ENCODE data around the gene AHCYL2.
"Not testable (repeated sequence)": the region's sequence is repeated elsewhere in the genome, so short reads cannot be mapped to it uniquely, and the experiment has no call there.

The AHCYL2 gene

DNA sequence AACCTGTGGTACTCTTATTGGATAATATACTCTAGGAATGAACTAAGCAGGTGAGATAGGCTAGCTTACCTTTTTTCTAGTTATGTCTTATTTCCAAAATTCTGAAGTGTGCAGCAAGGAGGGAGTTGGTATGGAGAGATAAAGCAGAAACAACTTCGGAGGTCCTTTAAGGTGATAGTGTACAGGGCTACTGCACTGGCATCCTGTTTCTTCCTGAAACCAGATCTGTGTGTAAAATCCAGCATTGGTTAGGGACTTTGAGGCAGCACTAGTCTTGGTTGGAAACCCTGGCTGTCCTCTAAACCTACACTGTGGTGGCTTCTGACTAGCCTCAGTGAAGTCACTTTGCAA, 142.5 kb downstream of the AHCYL2 start:
- TF ChIP-seq, protein P1, sequence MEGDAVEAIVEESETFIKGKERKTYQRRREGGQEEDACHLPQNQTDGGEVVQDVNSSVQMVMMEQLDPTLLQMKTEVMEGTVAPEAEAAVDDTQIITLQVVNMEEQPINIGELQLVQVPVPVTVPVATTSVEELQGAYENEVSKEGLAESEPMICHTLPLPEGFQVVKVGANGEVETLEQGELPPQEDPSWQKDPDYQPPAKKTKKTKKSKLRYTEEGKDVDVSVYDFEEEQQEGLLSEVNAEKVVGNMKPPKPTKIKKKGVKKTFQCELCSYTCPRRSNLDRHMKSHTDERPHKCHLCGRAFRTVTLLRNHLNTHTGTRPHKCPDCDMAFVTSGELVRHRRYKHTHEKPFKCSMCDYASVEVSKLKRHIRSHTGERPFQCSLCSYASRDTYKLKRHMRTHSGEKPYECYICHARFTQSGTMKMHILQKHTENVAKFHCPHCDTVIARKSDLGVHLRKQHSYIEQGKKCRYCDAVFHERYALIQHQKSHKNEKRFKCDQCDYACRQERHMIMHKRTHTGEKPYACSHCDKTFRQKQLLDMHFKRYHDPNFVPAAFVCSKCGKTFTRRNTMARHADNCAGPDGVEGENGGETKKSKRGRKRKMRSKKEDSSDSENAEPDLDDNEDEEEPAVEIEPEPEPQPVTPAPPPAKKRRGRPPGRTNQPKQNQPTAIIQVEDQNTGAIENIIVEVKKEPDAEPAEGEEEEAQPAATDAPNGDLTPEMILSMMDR (IDR thresholded peaks at IDR 0.05; ENCODE audit: low read depth, low read length) = no peak
- no peak for DNase-seq (ENCODE audit: low read depth, low spot score)
- H3K4me3 ChIP-seq (ENCODE audit: low read depth, low read length) = no peak overlapping the region
- in situ Hi-C loops (cut with HindIII; ENCODE audit: low sequenced_read_pairs) = no loop called here

DNA sequence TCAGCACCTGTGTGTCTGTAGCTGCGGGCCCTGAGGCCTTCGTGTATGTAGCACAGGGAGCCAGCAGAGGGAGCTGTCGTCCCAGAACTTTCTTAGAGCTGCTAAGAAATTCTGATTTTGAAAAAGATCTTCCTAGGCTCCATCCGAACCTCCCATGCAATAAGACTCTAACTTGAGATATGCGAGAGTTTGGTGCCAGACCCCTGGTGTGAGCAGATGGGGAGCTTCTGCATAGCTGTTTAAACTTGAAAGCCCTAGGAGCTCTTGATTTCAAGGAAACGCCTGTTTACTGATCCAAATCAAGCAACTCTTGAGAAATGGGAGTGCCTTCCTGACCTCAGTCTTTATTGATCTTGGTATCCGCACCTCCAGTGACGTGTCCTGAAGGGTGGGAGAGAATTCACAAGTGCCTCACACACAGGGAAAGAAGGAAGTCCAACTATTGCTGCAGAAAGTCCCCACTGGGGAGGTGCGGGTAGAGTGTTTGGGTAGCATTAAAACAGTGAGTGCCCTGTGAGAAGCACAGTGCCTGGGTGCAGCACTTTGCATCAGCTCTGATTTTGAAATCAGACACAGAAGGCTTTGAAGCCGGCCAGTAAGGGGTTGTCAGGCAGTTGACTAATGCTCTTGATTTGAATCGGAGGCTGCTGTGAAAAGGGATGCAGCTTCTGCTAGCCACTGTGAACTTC, 143.0 kb downstream of the AHCYL2 start:
- in situ Hi-C loops (cut with HindIII; ENCODE audit: low sequenced_read_pairs) = no loop called here
- no peak overlapping the region for H3K4me3 ChIP-seq (ENCODE audit: low read depth, low read length)
- TF ChIP-seq, protein P1 (IDR thresholded peaks at IDR 0.05; ENCODE audit: low read depth, low read length) = peak; percentile 91
- peak; percentile 78 for DNase-seq (ENCODE audit: low read depth, low spot score)

DNA sequence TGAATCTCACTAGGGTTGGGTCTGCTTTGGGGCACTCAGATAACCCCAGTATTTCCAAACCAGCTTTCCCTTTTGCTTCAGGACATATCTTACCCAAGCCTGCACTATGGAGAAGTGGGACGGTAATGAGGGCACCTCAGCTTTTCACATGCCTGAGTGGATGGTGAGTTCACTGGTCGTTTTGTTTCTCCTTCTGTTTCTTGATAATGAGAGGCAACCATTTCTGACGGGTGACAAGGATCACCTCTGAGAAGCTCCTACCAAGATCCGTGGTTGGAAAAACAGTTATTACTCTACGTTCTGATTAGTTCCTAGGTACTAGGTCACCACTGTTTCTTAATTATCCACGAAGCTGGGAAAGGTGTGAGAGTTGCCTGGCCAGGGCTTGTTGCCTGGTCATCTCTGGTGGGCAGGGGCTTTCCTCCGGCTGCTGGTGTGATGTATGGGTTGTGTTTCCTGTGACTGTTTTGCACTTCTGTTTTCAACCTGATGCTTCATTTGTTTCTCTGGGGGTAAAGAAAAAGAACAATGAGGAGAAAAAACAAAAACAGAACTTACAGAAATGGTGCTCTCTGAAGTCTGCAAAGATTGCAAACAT, 143.7 kb downstream of the AHCYL2 start:
- in situ Hi-C loops (cut with HindIII; ENCODE audit: low sequenced_read_pairs) = no loop called here
- TF ChIP-seq, protein P1 (IDR thresholded peaks at IDR 0.05; ENCODE audit: low read depth, low read length) = no peak
- no peak for DNase-seq (ENCODE audit: low read depth, low spot score)

DNA sequence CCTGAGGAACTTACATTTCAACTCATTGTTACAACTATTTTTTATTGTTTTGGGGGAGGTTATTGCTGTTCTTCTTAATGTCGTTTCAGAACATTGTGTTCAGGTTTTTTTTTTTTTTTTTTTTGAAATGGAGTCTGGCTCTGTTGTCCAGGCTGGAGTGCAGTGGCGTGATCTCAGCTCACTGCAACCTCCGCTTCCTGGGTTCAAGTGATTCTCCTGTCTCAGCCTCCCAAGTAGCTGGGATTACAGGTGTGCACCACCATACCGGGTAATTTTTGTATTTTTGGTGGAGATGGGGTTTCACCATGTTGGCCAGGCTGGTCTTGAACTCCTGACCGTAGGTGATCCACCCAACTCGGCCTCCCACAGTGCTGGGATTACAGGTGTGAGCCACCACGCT, 144.6 kb downstream of the AHCYL2 start:
- DNase-seq (ENCODE audit: low read depth, low spot score); in situ Hi-C loops (cut with HindIII; ENCODE audit: low sequenced_read_pairs); H3K4me3 ChIP-seq (ENCODE audit: low read depth, low read length): not testable (repeated sequence)

More for the DNA sequence above, 143.7 kb downstream of the AHCYL2 start:
- no peak overlapping the region for H3K4me3 ChIP-seq (ENCODE audit: low read depth, low read length)

DNA sequence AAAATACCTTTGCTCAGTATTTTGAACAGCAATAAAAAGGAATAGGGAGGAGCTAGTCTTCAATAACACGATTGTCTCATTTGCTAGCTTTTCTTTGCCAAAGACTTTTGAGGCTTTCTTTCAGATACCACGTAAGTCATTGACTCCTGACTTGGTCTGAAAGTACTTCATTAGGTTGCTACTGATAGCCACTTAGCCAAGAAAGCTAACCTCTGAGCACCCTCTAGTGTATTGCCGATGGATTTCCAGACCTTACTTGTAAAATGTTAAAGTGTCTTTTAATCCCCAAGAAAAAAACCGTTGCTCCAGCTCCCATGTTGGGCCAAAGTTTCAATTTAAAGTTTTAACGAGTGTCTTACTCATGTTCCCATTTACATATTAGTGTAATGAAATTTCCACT, 146.0 kb downstream of the AHCYL2 start:
- in situ Hi-C loops (cut with HindIII; ENCODE audit: low sequenced_read_pairs) = no loop called here
- TF ChIP-seq, protein P1 (IDR thresholded peaks at IDR 0.05; ENCODE audit: low read depth, low read length) = no peak

DNA sequence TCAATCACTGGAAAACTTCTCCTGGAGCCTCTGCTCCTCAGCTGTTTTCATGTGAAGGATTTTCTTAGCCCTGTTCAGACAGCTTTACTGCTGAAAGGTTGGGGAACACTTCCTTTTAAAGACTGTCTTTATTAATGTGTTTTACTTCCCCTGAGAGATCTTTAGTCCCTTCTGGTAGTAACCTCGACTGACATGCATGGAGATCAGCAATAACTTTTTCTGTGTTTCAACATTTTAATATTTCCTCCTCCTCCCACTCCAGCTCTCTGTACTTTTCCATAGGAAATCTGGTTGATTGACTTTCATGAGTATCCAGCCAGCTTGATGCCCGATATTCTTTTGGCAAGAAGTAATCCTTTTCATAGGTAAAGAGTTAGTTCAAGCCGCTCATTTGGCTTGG, 146.7 kb downstream of the AHCYL2 start:
- no peak overlapping the region for H3K4me3 ChIP-seq (ENCODE audit: low read depth, low read length)
- no peak for DNase-seq (ENCODE audit: low read depth, low spot score)
- TF ChIP-seq, protein P1 (IDR thresholded peaks at IDR 0.05; ENCODE audit: low read depth, low read length) = no peak
- in situ Hi-C loops (cut with HindIII; ENCODE audit: low sequenced_read_pairs) = no loop called here

More for the DNA sequence above, 146.0 kb downstream of the AHCYL2 start:
- DNase-seq (ENCODE audit: low read depth, low spot score) = no peak
- no peak overlapping the region for H3K4me3 ChIP-seq (ENCODE audit: low read depth, low read length)

DNA sequence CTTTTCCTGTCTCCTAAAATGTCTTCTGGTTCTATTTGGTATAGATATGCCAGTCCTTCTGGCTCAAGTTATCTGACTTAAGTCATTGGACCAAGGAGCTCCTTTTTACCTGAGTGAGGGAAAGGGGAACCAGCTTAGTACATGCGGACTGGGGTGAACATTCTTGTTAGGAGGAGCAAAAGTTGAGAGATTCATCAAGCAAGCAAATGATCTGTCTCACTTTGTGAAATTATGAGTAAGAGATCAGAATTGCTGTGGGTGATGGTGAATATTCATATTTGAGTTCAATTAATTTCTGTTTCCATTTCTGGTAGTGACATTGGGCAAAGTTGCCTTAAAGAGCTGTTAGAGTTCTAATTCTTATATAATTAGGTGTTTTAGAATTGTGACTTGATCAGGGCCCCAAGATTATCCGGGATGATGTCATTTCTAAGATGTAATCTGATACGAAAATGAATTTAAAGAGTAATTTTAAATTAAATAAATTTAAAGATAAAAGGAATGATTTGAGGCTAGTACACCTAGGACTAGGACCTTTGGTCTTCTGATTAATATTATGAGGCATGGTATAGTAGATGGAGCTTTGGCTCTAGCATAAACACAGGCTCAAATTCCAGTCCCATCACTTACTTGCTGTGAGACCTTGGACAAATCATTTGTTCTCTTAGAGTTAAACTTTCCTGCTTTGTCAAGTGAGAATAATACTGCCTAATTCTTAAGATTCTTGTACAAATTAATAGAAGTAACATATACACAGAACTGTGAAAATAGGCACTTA, 149.0 kb downstream of the AHCYL2 start:
- in situ Hi-C loops (cut with HindIII; ENCODE audit: low sequenced_read_pairs) = no loop called here
- DNase-seq (ENCODE audit: low read depth, low spot score) = no peak
- TF ChIP-seq, protein P1 (IDR thresholded peaks at IDR 0.05; ENCODE audit: low read depth, low read length) = no peak
- H3K4me3 ChIP-seq (ENCODE audit: low read depth, low read length) = no peak overlapping the region
